Large intestine (tissue), 3 donors: ENCODE results near the gene CAMTA1. TPM values are rescaled to one million over a fixed set of nuclear protein-coding genes. Genes with fewer than 3 reads are reported as not detected.

ENCODE experiments used
- DNase-seq, 2 donors: peaks; one replicate each; pipeline versions ENCODE4 v3.0.0 to v3.0.0-alpha.2; 2013
- H3K27ac ChIP-seq: one replicate; pipeline ENCODE4 v1.5.1; 2013; ENCODE audit warnings: low read length
- H3K27me3 ChIP-seq: 2 replicates; pipeline ENCODE4 v1.6.1; 2013; ENCODE audit warnings: low read length; ENCODE audit not compliant: control insufficient read depth, insufficient read depth
- H3K36me3 ChIP-seq: 2 replicates; pipeline ENCODE4 v1.6.1; 2013; ENCODE audit warnings: low read length; ENCODE audit not compliant: control insufficient read depth, insufficient read depth
- H3K4me1 ChIP-seq: one replicate; pipeline ENCODE4 v1.6.1; 2013; ENCODE audit warnings: low read length; ENCODE audit not compliant: control insufficient read depth, insufficient read depth
- H3K4me3 ChIP-seq: one replicate; pipeline ENCODE4 v1.5.1; 2013; ENCODE audit warnings: low read length
- H3K9me3 ChIP-seq: one replicate; pipeline ENCODE4 v1.6.1; 2013; ENCODE audit warnings: mild to moderate bottlenecking, low read depth, low read length, moderate library complexity; ENCODE audit not compliant: control insufficient read depth
- WGBS: methylation state at CpG from one replicate; pipeline ENCODE4 v1.1.5; 2013; ENCODE audit warnings: low lambda C conversion rate; ENCODE audit not compliant: insufficient coverage; 5-methylcytosine and 5-hydroxymethylcytosine counted together
- polyA plus RNA-seq: library from polyadenylated mRNA; unstranded; fragments of 120-200 nt; gene quantifications from one replicate; pipeline ENCODE4 v1.2.1, GENCODE V29; 2013

Gene CAMTA1
- polyA plus RNA-seq, 1 donor: 67.9 TPM

DNA sequence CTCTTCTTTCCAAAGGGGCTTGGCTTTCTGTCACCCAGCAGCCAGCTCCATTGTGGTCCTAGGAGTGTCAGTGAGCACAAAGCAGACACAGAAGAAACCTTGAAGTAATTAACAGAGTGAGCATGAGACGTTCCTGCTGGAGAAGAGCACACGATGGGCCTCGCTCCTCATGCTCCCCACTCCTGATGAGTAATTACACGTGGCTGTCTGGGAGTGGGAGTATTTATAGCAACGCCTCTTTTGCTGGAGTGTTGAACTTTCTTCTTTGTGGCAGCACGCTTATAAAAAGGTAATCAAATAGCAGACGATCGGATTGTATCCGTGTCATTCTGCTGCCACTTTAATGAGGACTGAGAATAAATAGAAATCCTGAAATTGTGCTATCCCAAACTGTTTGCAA, 185.8 kb downstream of the CAMTA1 start:
- Histone ChIP-seq H3K36me3 (no peaks in the 10 kb centered on the region), H3K9me3 (no peaks in the 10 kb centered on the region), H3K27ac (no peak overlapping the region), H3K27me3 (peaks cover 6% of the 10 kb centered on the region), H3K4me1 (no peaks in the 10 kb centered on the region), H3K4me3 (no peak overlapping the region)
- DNase-seq: no peak
- 53% methylated on average over 2 of the region's 9 CpGs for WGBS

DNA sequence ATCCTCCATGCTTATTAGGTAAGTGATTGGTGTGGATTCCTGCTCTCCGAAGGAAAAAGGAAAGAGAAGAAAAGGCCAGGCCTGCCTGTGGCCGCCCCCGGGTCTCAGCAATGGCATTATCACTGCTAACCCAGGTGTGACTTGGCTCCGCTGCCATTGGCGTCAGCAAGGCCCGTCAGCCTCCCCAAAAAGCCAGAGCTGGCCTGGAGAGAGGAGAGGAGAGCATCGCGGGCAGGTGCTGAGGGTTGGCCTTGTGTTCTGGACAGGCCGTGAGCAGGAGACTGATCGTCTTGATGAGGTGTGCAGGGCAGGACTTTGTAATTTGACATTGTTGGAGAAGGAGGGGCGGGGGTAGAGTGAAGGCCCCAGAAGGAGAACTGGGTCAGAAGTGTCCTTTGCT, 186.4 kb downstream of the CAMTA1 start:
- H3K27ac ChIP-seq: no peak overlapping the region
- peaks cover 6% of the 10 kb centered on the region for H3K27me3 ChIP-seq
- no peaks in the 10 kb centered on the region for H3K9me3 ChIP-seq
- H3K4me3 ChIP-seq: no peak overlapping the region
- no peaks in the 10 kb centered on the region for H3K36me3 ChIP-seq
- WGBS: no CpG with 5 or more reads among the region's 11 CpGs
- DNase-seq: no peak
- no peaks in the 10 kb centered on the region for H3K4me1 ChIP-seq

DNA sequence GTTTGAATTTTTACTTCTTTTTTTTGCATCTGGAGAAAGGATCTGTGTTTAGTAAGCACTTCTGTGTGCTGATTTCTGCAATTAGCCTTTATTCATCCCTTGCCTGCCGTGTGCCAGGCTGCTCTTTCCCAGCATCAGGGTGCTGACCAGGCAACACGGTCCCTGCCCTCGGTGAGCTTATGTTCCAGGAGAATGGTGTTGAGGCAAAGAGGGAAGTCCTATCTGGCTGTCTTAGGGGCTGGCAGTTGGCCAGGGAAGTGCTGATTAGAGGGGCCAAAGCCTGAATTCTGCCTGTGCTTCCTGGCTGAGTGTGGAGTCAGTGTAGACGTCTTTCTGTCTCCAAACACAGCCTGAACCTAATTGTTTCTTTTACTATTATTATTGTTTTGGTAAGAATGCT, 187.1 kb downstream of the CAMTA1 start:
- Histone ChIP-seq H3K4me1 (no peaks in the 10 kb centered on the region), H3K36me3 (no peaks in the 10 kb centered on the region), H3K27me3 (peaks cover 4% of the 10 kb centered on the region), H3K9me3 (no peaks in the 10 kb centered on the region), H3K27ac (no peak overlapping the region), H3K4me3 (no peak overlapping the region)
- DNase-seq: no peak
- WGBS: no CpG with 5 or more reads among the region's 4 CpGs

DNA sequence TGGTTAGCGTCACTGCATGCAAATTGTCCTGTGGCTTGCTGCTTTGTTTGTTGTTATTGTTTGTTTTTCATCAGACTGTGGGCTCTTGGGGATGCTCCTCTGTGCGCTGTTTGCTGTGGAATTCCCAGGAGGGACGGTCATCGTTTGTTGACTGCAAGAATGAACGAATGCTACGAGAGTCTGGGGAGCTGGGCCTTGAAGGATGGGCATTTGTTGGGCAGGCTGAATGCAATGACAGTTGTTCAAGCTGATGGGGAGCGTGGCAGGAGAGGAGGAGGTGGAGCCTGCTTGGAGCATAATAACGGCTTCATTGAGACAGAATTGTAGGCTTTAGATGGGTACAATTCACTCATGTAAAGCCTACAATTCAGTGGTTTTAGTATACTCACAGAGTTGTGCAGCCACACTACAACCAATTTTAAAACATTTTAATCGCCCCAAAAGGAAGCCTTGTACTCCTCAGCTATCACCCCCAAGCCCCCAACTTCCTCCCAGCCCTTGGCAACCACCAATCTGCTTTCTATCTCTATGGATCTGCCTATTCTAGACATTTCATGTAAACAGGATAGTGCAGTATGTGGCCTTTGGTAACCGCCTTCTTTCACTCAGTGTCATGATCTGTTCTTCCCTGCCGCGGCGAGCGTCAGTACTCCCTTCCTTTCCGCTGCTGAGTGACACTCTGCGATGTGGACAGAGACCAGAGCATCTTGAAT, 190.2 kb downstream of the CAMTA1 start:
- no peak for DNase-seq
- Histone ChIP-seq H3K36me3 (no peaks in the 10 kb centered on the region), H3K4me1 (no peaks in the 10 kb centered on the region), H3K27me3 (peaks cover 3% of the 10 kb centered on the region), H3K4me3 (no peak overlapping the region), H3K27ac (no peak overlapping the region), H3K9me3 (no peaks in the 10 kb centered on the region)
- 60% methylated on average over 1 of the region's 16 CpGs for WGBS

DNA sequence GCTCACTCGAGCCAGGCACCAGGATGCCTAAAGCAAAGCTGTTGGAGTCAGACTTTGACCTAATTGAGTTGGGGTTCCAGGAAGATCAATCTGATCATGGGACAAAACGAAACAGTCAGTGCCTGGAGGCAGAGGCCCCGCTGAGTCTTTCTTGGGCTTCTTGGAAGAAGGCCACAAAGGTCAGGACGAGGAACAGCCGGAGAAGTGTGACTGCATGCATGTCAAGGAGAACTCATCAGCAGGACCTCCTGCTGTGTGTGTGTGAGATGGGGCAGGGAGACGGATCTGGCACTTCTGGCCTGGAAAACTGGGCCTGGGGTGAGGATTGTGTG, 190.8 kb downstream of the CAMTA1 start:
- 73% methylated on average over 2 of the region's 6 CpGs for WGBS
- Histone ChIP-seq H3K27me3 (peaks cover 3% of the 10 kb centered on the region), H3K36me3 (no peaks in the 10 kb centered on the region), H3K4me3 (no peak overlapping the region), H3K4me1 (no peaks in the 10 kb centered on the region), H3K27ac (no peak overlapping the region), H3K9me3 (no peaks in the 10 kb centered on the region)
- no peak for DNase-seq

DNA sequence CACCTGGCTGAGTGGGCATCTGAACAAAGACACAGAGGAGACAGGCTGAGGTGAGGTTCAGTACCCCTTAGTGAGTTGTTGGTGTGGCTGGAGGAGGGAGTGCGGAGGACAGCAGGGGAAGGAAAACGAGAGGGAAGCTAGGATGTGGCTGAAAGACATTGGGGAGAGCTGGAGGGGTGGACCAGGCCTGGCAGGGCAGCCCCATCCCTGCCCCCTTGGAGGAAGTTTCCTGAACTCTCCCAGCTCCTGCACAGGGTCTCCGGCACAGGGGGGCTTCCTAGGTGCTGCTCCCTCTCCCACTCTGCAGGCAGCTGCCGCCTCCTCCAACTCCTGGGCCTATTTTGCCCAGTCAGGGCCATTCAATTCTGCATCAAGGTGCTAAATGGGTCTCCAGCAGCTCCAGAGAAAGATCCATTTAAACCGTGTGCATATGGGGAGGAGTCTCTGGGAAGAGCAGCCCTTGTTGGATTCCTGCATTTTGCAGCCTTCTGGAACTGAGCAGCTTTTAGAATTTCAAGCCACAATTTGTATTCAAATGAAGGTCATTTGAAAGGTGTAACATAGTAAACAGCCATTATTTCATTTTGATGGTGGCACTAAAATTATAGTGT, 193.9 kb downstream of the CAMTA1 start:
- no peaks in the 10 kb centered on the region for H3K36me3 ChIP-seq
- no peak overlapping the region for H3K4me3 ChIP-seq
- H3K9me3 ChIP-seq: no peaks in the 10 kb centered on the region
- peaks cover 3% of the 10 kb centered on the region for H3K27me3 ChIP-seq
- no peak overlapping the region for H3K27ac ChIP-seq
- no peak for DNase-seq
- no peaks in the 10 kb centered on the region for H3K4me1 ChIP-seq
- no CpG with 5 or more reads among the region's 5 CpGs for WGBS

DNA sequence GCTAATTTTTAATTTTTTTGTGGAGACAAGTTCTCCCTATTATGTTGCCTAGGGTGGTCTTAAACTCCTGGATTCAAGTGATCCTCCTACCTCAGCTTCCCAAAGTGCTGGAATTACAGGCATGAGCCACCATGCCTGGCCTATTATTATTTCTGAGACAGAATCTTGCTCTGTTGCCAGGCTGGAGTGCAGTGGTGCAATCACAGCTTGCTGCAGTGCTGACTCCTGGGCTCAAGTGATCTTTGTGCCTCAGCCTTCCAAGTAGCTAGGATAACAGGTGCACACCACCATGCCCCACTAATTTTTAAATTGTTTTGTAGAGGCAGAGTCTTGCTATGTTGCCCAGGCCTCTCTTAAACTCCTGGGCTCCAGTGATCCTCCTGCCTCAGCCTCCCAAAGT, 196.3 kb downstream of the CAMTA1 start:
- H3K27me3 ChIP-seq: peaks cover 2% of the 10 kb centered on the region
- H3K4me1 ChIP-seq: no peaks in the 10 kb centered on the region
- no peaks in the 10 kb centered on the region for H3K9me3 ChIP-seq
- no peak overlapping the region for H3K4me3 ChIP-seq
- H3K36me3 ChIP-seq: no peaks in the 10 kb centered on the region
- H3K27ac ChIP-seq: no peak overlapping the region
- DNase-seq: no peak

DNA sequence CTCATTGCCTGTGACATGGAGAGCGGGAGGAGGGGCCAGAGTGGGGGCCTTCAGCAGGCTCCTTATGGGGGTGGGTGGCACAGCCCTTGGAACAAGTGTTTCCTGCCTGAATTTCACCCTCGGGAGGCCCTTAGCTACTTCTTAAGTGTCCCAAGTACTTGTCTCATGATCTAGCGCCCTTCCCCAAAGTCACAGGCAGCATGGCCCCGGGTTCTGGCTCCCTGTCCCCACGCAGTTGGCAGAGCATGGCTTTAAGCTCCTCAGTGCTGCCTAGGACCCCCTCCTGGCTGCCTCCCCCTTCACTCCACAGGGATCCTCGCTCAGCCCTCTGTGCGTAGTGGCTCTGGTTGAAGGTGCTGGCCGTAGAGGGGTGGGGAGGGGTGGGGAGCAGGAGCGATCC, 197.2 kb downstream of the CAMTA1 start:
- Histone ChIP-seq H3K27ac (no peak overlapping the region), H3K27me3 (peaks cover 2% of the 10 kb centered on the region), H3K9me3 (no peaks in the 10 kb centered on the region), H3K4me3 (no peak overlapping the region), H3K36me3 (no peaks in the 10 kb centered on the region), H3K4me1 (no peaks in the 10 kb centered on the region)
- no CpG with 5 or more reads among the region's 9 CpGs for WGBS
- no peak for DNase-seq

DNA sequence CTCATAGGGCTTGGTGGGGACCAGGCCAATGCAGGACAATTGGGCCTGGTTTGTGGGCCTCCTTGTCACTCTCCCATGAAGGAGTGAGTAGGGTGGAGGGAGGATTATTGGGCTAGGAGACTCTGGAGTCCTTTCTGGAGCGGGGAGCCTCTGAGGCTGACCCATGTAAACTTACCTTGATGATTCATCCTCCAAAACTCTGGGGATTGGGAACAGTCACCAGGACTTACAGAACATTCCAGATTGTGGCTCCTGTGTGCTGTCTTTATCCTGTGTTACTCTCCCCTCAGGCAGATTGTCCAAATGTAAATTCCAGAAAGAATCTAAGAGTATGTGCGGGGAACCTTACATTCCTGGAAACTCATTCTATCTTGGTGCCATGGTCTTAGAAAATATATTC, 197.6 kb downstream of the CAMTA1 start:
- H3K27ac ChIP-seq: no peak overlapping the region
- H3K27me3 ChIP-seq: peaks cover 5% of the 10 kb centered on the region
- H3K9me3 ChIP-seq: no peaks in the 10 kb centered on the region
- DNase-seq: no peak
- no peaks in the 10 kb centered on the region for H3K4me1 ChIP-seq
- no peak overlapping the region for H3K4me3 ChIP-seq
- no CpG with 5 or more reads among the region's 2 CpGs for WGBS
- no peaks in the 10 kb centered on the region for H3K36me3 ChIP-seq

DNA sequence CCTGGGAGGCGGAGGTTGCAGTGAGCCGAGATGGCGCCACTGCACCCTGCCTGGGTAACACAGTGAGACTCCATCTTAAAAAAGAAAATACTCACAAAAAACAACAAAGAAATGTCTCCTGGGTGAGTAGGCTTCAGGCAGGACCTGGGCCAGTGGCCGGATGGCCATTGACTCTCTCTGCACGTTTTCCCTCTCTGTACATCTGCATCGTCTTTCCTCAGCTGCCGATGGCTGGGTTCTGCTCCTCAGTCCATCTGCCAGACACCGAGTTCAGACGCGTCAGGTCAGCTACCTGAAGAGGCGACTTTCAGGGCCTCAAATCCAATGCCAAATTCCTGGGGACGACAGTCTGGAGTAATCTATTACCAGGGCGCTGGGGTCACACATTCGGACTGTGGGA, 199.3 kb downstream of the CAMTA1 start:
- no peaks in the 10 kb centered on the region for H3K36me3 ChIP-seq
- peaks cover 13% of the 10 kb centered on the region for H3K27me3 ChIP-seq
- H3K4me1 ChIP-seq: no peaks in the 10 kb centered on the region
- no peaks in the 10 kb centered on the region for H3K9me3 ChIP-seq
- no peak overlapping the region for H3K27ac ChIP-seq
- WGBS: 100% methylated on average over 1 of the region's 14 CpGs
- no peak for DNase-seq
- H3K4me3 ChIP-seq: no peak overlapping the region

DNA sequence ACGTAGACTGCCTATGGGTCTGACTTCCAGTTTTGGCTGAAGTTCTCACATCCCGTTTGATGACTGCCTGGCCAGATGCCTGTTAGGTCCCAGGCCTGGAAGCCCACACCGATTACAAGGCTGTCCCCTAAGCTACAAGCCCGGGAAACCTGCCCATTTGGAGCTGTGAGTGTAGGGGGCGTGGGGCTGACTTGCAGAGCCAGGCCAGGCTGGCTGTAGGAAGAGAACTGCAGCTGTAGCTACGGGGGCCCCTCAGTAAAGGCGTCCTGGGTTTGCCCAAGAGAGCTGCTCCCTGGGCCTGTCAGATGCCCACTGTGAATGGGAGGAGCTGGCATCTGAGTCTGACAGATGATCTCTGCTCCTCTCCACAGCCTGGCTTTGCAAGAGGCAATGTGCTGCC, 199.7 kb downstream of the CAMTA1 start:
- WGBS: no CpG with 5 or more reads among the region's 7 CpGs
- H3K9me3 ChIP-seq: no peaks in the 10 kb centered on the region
- H3K27ac ChIP-seq: no peak overlapping the region
- peaks cover 16% of the 10 kb centered on the region for H3K27me3 ChIP-seq
- H3K4me3 ChIP-seq: no peak overlapping the region
- no peak for DNase-seq
- no peaks in the 10 kb centered on the region for H3K36me3 ChIP-seq
- no peaks in the 10 kb centered on the region for H3K4me1 ChIP-seq
